Left ventricle myocardium inferior (tissue), 1 donor: ENCODE measurements around the gene KCNJ2. TPM values are rescaled to one million over a fixed set of nuclear protein-coding genes. Genes with fewer than 3 reads are reported as not detected.
A peak's percentile ranks its signal among the peaks of the same experiment; 100 is the strongest.

Experiments
- DNase-seq: peaks from one replicate; pipeline ENCODE4 v3.0.0-alpha.2; 2020
- H3K27ac ChIP-seq: fragments of 200-600 bp; replicated peaks from 2 replicates; pipeline ENCODE4 v1.8.0; 2021
- H3K27me3 ChIP-seq: fragments of 200-600 bp; 2 replicates; pipeline ENCODE4 v1.8.0; 2021; ENCODE audit warnings: low read depth
- H3K36me3 ChIP-seq: fragments of 200-600 bp; 2 replicates; pipeline ENCODE4 v1.8.0; 2021
- H3K4me1 ChIP-seq: fragments of 200-600 bp; 2 replicates; pipeline ENCODE4 v1.8.0; 2021
- H3K4me3 ChIP-seq: fragments of 200-600 bp; 2 replicates; pipeline ENCODE4 v1.8.0; 2021; ENCODE audit warnings: mild to moderate bottlenecking, moderate library complexity
- H3K9me3 ChIP-seq: fragments of 200-600 bp; replicated peaks from 2 replicates; pipeline ENCODE4 v1.8.0; 2021
- CTCF ChIP-seq: fragments of 200-600 bp; IDR thresholded peaks from 2 replicates; pipeline ENCODE4 v1.8.0; 2021; ENCODE audit warnings: antibody characterized with exemption, mild to moderate bottlenecking, borderline replicate concordance
- intact Hi-C: fragments of 100-400 bp; cut with micrococcal nuclease; formaldehyde crosslinking; loops from one replicate; pipeline ENCODE4 v1.11.0; 2022
- total RNA-seq: library from RNA; stranded (reverse); fragmentation: NEBNext Ultra II Directional; extraction: Animal tissue kit (Norgen Biotek cat#: 25700); gene quantifications from one replicate; pipeline ENCODE4 v1.2.1, GENCODE V29; 2021
- donor health status: DM: no; HTN: yes; CAD: no; lungs with severe emphysema.

The KCNJ2 gene
- total RNA-seq, 1 donor from 2014 or later, result 44.8 TPM

DNA sequence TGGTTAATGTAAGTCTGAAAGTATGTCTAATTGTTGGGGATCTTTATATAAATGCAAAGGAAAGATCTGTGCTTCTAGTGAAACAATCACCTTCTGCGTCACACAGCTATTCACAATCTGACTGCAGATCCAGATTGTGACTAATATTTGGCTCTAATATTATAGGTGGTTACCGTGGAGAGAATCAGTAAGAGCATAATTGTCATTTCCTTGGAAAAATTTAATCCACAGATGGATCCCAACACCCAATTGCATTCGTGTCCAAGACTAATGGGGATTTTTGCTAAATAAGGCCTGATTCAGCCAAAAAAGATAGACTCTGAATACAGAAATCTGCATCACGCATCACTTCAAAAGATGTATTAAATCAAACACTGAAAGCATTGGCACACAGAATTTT is 2.7 kb upstream of the KCNJ2 start:
- intact Hi-C loops, result no loop called here
- peaks cover 44% of the 10 kb centered on the region for H3K4me1 ChIP-seq
- no peaks in the 10 kb centered on the region for H3K9me3 ChIP-seq
- H3K27ac ChIP-seq, result no peak overlapping the region
- DNase-seq, result no peak
- no peaks in the 10 kb centered on the region for H3K27me3 ChIP-seq
- no peaks in the 10 kb centered on the region for H3K36me3 ChIP-seq
- no peak overlapping the region for H3K4me3 ChIP-seq
- no peak for TF ChIP-seq CTCF

DNA sequence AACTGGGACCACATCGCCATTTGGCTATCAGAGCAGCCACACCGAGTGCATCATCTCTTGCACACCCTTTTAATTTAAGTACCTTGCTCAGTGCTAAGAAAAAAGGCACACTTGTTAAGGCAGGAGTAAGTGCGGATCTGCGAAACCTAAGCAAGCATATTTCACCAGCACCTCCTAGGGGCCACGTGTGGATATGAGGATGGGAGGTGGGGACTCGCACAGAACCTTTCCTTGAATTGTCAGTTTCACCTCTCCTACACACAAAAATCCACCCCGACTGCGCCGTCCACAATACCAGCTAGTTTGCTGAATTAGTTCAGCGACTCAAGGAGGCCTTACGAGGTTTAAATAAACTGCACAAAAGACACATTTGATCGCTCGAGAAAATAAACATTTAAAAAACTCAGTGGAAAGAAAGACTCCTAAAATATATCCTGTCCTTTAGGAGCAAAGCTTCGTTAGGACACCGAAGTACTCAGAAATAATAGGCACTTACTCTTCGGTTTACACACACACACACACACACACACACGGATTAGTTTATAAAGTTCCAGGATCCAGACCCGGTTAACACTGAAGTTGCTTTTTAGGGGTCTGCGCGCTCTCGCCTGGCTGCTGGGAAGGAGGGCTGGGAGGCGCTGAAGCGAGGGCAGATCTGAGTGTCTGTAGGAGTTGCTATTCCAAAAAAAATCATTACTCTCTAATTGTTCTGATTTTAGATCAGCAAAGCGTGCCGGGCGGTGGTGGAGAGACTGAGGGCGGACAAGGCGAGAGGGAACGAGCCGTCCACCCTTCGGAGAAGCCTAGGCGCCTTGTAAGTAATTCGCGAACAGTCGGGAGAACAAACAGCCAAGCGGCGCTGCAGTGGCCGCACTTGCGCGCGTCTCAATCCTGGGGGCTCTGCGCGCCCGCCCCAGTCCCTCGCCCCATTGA is 1.0 kb upstream of the KCNJ2 start:
- Histone ChIP-seq H3K9me3 (no peaks in the 10 kb centered on the region), H3K4me1 (peaks cover 44% of the 10 kb centered on the region), H3K27me3 (no peaks in the 10 kb centered on the region), H3K27ac (peak overlapping the region; percentile 97), H3K36me3 (no peaks in the 10 kb centered on the region), H3K4me3 (peak overlapping the region; percentile 86)
- peak; percentile 59 for DNase-seq
- peak; percentile 71 for TF ChIP-seq CTCF
- intact Hi-C loops, result no loop called here

DNA sequence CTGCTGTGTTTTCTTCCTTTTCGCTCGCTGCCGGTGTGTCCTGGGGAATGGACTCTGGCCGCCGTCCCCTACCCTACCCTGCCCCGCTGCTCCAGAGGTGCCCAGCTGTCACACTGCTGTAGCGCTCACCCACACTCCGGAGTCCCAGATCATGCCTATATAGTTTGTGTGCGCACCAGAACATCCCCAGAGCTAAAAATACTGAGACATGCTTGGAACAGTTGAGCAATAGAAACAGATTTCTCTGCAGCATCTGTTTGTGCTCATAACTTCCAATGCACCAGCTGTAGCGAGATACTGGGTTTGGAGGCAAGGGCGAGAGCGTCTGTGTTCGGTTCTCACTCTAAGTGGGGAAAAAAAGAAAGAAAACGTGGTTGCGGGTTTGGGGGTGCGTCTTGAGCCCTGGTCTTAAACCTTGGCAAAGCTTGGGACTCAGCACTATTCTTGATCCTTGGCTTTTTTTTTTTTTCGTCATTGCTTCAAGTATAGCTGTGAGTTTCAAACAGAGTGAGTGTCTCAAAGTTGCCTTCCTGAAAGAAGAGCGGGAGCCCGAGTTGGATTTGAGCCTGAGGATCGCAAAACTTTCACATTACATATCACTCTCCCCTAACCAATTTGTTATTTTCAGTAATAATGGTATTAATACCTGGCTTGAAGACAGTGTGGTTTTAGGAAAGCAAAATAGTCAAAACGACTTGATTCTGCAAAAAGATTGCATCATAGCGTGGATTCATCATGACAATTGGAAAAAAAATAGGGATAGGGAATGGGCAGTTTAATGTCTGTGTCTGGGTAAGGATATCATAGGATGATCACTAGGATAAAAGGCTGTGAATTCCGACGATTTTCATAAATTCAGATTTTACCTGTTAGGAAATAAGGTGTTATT is 621 bp downstream of the KCNJ2 start:
- Histone ChIP-seq H3K9me3 (no peaks in the 10 kb centered on the region), H3K36me3 (peaks cover 4% of the 10 kb centered on the region), H3K4me3 (peak overlapping the region; percentile 86), H3K27me3 (no peaks in the 10 kb centered on the region), H3K4me1 (peaks cover 57% of the 10 kb centered on the region), H3K27ac (peak overlapping the region; percentile 97)
- no peak for TF ChIP-seq CTCF
- peak; percentile 21 for DNase-seq
- intact Hi-C loops, result no loop called here

DNA sequence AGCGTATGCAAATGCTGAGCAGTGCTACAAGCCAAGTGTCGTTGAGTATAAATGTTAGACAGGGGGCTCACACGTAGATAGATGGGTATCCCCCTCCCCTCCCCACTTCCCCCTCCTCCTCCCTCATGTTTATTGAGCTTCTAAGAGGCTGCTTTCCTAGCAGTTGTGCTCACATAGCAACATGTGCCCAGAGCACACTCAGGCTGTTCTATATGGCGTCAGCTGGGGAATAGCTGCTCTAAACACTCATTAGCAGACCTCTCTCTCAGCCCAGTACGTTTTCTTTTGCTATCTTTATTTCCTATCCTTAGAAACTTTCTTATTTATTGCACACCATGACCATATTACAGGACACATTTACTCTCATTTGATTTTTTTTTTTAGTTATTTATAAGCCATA is 1.8 kb downstream of the KCNJ2 start:
- intact Hi-C loops, result no loop called here
- Histone ChIP-seq H3K4me3 (peak overlapping the region; percentile 86), H3K9me3 (no peaks in the 10 kb centered on the region), H3K27ac (peak overlapping the region; percentile 97), H3K36me3 (peaks cover 16% of the 10 kb centered on the region), H3K4me1 (peaks cover 55% of the 10 kb centered on the region), H3K27me3 (no peaks in the 10 kb centered on the region)
- no peak for TF ChIP-seq CTCF
- DNase-seq, result no peak

DNA sequence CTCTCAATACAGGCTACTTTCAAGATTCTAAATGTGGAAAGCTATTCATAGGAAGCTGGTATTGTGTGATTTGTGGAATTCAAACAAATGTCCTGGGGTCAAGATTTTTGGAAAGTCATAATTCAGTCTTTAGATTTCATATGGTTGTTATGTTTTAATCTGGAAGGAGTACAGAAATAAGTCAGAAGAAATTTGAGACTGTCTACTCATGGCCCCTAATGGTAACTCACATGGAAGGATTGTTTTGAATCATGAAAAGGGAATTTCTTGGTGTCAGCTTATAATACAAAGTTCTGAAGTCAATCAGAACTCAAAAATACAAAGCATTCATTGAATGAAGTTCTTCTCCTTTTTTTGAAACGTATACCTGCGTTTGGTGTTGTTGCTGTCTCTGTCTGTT is 3.1 kb downstream of the KCNJ2 start:
- intact Hi-C loops, result no loop called here
- Histone ChIP-seq H3K4me1 (peaks cover 54% of the 10 kb centered on the region), H3K27ac (peak overlapping the region; percentile 97), H3K9me3 (no peaks in the 10 kb centered on the region), H3K36me3 (peaks cover 23% of the 10 kb centered on the region), H3K27me3 (no peaks in the 10 kb centered on the region), H3K4me3 (peak overlapping the region; percentile 86)
- no peak for TF ChIP-seq CTCF
- DNase-seq, result no peak
